Adrenal gland (tissue), 5 donors: Measurements from ENCODE around the gene CDYL2.

ENCODE experiments used
- CTCF ChIP-seq, 6 experiments: fragments of 450-650 bp in 4 of 6; fragments of 200-600 bp in 2 of 6; sonication (generic) in 1 of 6; IDR thresholded peaks; 1 replicate in 5 of 6; 2 replicates in 1 of 6; pipeline versions ENCODE4 v1.5.1 to v1.8.0; 2016 to 2021; ENCODE audit warnings: antibody characterized with exemption in 6 of 6, mild to moderate bottlenecking in 2 of 6, moderate library complexity in 1 of 6
- POLR2A ChIP-seq, 2 donors: fragments of 450-650 bp; IDR thresholded peaks; one replicate each; pipeline ENCODE4 v1.6.1; 2017; ENCODE audit warnings: antibody characterized with exemption in 2 of 2, mild to moderate bottlenecking in 2 of 2, moderate library complexity in 1 of 2
- donor health status: DM: no; HTN: no; CAD: no.

- TF ChIP-seq CTCF (IDR thresholded peaks at IDR 0.05) (no peak), POLR2A (IDR thresholded peaks at IDR 0.05) (no peak)
Measured at GRCh38 chr16:80804526-80805383, at the start of gene CDYL2.
